Stomach (tissue), 4 donors: ENCODE results near the gene PGA4.
"Not testable (repeated sequence)": the region's sequence is repeated elsewhere in the genome, so short reads cannot be mapped to it uniquely, and the experiment has no call there.

ENCODE experiments used
- CTCF ChIP-seq, 7 experiments: fragments of 450-650 bp in 4 of 7; fragments of 200-600 bp in 3 of 7; sonication (generic) in 3 of 7; IDR thresholded peaks; one replicate each; pipeline ENCODE4 v1.5.1; 2016 to 2019; ENCODE audit warnings: antibody characterized with exemption in 7 of 7, control low read depth in 2 of 7, mild to moderate bottlenecking in 1 of 7
- EP300 ChIP-seq: sonication (generic); formaldehyde crosslinking; IDR thresholded peaks from one replicate; pipeline ENCODE4 v1.6.1; 2017; ENCODE audit warnings: antibody characterized with exemption
- POLR2A ChIP-seq, 4 donors: fragments of 450-650 bp; IDR thresholded peaks; one replicate each; pipeline ENCODE4 v1.6.1; 2016; ENCODE audit warnings: antibody characterized with exemption in 4 of 4, control low read depth in 2 of 4, mild to moderate bottlenecking in 1 of 4, moderate library complexity in 1 of 4
- POLR2AphosphoS5 ChIP-seq, 3 donors: sonication (generic); formaldehyde crosslinking; IDR thresholded peaks; one replicate each; pipeline ENCODE4 v1.6.1; 2016; ENCODE audit warnings: antibody characterized with exemption in 3 of 3

GRCh38 chr11:61203873-61204272 lies 18.3 kb upstream of the PGA4 start:
- TF ChIP-seq CTCF (IDR thresholded peaks at IDR 0.05); EP300; POLR2A (IDR thresholded peaks at IDR 0.05); POLR2AphosphoS5 (IDR thresholded peaks at IDR 0.05): not testable (repeated sequence)
